ENCODE results near the gene MBD4.
A peak's percentile ranks its signal among the peaks of the same experiment; 100 is the strongest.
"Not testable (repeated sequence)": the region's sequence is repeated elsewhere in the genome, so short reads cannot be mapped to it uniquely, and the experiment has no call there.

Gene MBD4

GRCh38 chr3:129439817-129440617 is at the start of gene MBD4, which contains the start of gene IFT122:
Gene MBD4 (minus strand): TSS chr3:129439948. CDS start chr3:129439833, 115 bp downstream.
Gene IFT122 (plus strand): TSS chr3:129440224. CDS start chr3:129440331, 107 bp downstream.
- peak; percentile 99 for DNase-seq

GRCh38 chr3:129489258-129489657 is 49.5 kb upstream of the MBD4 start:
- DNase-seq: not testable (repeated sequence)

GRCh38 chr3:129487868-129488335 is 48.2 kb upstream of the MBD4 start:
- not testable (repeated sequence) for DNase-seq

GRCh38 chr3:129487183-129487867 is 47.6 kb upstream of the MBD4 start:
- DNase-seq: no peak

- DNase-seq: no peak
Measured at GRCh38 chr3:129486664-129487035, 46.9 kb upstream of the MBD4 start.

- DNase-seq: no peak
Measured at GRCh38 chr3:129485721-129486663, 46.2 kb upstream of the MBD4 start.

GRCh38 chr3:129485146-129485545 is 45.4 kb upstream of the MBD4 start:
- not testable (repeated sequence) for DNase-seq

- DNase-seq: no peak
Measured at GRCh38 chr3:129483870-129484269, 44.1 kb upstream of the MBD4 start.

GRCh38 chr3:129482721-129483120 is 43.0 kb upstream of the MBD4 start:
- DNase-seq: no peak

GRCh38 chr3:129481766-129482332 is 42.1 kb upstream of the MBD4 start:
- peak; percentile 37 for DNase-seq

GRCh38 chr3:129481225-129481765 is 41.5 kb upstream of the MBD4 start:
- not testable (repeated sequence) for DNase-seq

- DNase-seq: no peak
Measured at GRCh38 chr3:129476586-129476985, 36.8 kb upstream of the MBD4 start.

GRCh38 chr3:129475863-129476262 is 36.1 kb upstream of the MBD4 start:
- no peak for DNase-seq

- DNase-seq: no peak
Measured at GRCh38 chr3:129474984-129475804, 35.4 kb upstream of the MBD4 start.

- DNase-seq: no peak
Measured at GRCh38 chr3:129473769-129474152, 34.0 kb upstream of the MBD4 start.

GRCh38 chr3:129473067-129473768 is 33.5 kb upstream of the MBD4 start:
- no peak for DNase-seq

- no peak for DNase-seq
Measured at GRCh38 chr3:129470861-129471260, 31.1 kb upstream of the MBD4 start.

GRCh38 chr3:129469026-129469425 is 29.3 kb upstream of the MBD4 start:
- DNase-seq: no peak

GRCh38 chr3:129467932-129468331 is 28.2 kb upstream of the MBD4 start:
- no peak for DNase-seq

GRCh38 chr3:129463716-129464115 is 24.0 kb upstream of the MBD4 start:
- DNase-seq: no peak

GRCh38 chr3:129463094-129463493 is 23.3 kb upstream of the MBD4 start:
- DNase-seq: no peak
